NCI-H2029 treated with DMSO at 0.1 percent for 48 hours (cell line): ENCODE measurements around the gene KCNAB2.
"Not testable (repeated sequence)": the region's sequence is repeated elsewhere in the genome, so short reads cannot be mapped to it uniquely, and the experiment has no call there.

Experiments
- DNase-seq: peaks from one replicate; lab custom pipeline; 2025; lab: John Stamatoyannopoulos, UW

KCNAB2 gene

DNA sequence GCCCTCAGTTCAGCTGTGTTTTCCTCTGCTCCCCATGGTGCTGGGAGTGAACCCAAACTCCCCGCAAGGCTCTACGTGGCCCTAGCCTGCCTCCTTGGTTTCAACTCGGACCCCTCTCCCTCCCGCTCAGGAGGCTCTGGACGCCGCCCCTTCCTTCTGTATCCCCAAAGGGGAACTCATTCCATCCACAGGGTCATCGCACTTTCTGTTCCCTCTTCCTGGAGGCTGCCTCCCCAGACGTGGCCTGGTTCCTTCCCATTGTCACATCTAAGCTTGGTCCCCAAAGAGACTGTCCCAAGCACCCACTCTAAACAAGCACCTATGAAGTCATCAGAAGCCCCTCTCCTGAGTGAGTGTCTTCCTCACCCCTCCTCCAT, 10.9 kb downstream of the KCNAB2 start:
- no peak for DNase-seq

DNA sequence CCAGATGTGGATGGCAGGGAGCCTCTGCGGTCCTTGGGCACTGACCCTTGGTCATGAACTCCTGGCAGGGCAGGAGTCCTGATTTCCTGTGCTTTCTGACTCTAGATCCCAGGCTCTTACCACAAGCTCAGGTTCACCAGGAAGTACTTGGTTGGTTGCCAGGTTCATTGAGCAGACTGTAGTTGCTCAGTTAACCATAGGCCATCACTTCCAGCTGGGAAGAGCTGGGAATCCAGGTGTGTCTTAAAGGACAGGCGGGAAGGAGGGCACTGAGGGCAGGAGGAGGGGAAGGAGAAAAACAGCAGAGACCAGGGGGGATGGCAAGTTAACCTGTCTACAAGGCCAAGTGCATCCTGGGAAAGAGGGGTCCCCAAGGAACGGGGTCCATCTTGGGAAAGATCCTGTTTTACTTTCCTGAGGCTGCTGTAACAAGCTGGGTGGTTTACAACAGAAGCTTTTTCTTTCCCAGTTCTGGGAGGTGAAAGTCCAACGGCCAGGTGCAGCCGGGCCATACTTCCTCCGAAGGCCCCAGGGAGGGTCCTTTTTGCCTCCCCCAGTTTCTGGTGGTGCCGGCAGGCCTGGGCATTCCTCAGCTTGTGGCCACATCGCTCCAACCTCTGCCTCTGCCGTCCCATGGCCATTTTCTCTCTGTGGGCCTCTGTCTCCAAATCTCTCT, 11.6 kb downstream of the KCNAB2 start:
- DNase-seq: no peak

DNA sequence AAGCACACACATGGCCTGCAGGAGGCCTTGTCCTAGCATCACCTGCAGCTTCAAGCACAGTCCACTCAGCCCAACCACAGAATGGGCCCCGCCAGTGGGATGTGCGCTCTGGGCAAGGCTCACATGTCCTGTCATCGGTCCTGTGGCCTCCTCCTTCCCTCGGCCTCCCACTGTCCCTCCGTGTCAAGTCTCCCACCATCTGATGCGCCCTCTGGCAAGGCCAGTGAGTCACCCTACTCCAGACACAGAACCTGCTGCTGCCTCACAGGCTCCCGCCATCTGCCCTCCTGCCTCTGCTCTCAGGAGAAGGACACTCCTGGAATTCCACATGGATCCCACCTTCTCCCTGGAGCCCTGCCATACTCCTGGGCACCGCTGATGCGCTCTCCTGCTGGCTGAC, 14.2 kb downstream of the KCNAB2 start:
- no peak for DNase-seq

DNA sequence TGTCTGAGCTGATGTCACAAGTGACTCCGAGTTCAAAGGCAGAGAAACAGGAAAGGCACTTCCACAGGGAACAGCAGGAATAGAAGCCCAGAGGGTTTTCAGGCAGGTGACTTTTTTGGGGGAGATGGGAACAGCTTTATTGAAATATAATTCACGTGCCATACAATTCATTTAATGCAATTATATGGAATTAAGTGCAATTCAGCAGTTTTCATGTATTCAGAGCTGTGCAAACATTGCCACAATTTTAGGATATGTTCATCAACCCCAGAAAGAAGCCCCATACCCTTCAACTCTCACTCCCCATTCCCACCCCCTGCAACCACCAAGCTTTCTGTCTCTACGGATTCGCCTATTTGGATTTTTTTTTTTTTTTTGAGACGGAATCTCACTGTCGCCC, 17.0 kb downstream of the KCNAB2 start:
- DNase-seq: no peak

DNA sequence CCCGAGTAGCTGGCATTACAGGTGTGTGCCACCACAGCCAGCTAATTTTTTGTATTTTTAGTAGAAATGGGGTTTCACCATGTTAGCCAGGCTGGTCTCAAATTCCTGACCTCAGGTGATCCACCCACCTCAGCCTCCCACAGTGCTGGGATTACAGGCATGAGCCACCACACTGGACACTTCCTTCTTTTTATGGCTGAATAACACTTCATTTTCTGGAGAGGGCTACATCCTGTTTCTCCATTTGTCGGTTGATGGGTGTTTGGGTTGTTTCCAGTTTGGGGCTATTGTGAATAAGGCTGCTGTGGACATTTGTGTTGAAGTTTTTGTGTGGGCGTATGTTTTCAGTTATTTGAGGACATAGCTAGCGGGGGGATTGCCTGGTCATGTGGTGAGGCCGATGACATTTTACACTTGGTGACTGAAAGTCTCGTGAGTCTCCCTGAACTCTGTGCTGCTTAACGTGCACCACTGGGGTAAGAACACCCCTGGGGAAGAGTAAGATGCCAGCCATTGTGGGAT, 17.9 kb downstream of the KCNAB2 start:
- DNase-seq: not testable (repeated sequence)

DNA sequence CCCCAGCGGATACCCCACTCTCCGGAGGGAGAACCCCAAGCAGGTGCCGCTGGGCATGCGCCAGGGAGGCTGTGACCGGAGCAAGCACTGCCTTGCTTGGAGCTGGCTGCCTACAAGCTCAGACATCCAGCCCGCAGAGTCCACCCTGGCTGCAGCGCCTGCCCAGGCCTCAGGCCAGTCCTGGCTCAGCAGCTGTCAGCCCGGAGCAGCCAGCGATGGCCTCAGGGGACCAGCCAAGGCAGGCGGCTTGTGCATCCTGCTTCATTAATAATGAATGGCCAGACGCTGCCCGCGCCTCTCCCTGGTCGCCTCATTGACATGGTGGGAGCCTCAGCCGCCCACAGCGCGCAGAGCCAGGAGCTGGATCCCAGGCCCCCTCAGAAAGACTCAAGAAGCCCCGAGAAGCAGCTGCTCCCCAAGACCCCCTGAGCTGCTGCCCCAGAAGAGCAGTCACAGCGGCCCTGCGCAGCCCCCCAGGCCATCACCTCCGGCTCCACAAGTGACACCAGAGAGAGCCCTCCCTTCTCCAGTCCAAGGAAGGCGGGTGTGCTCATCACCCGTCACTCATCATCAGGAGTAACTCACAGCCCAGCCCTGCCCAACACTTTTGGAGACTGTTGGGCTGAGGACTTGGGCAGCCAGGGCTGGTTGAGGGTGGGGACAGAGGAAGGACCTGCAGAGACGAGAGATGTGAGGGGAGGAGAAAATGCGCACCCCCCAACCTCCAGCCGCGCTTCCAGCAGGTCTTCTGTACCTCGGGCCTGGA, 19.6 kb downstream of the KCNAB2 start:
- DNase-seq: no peak

DNA sequence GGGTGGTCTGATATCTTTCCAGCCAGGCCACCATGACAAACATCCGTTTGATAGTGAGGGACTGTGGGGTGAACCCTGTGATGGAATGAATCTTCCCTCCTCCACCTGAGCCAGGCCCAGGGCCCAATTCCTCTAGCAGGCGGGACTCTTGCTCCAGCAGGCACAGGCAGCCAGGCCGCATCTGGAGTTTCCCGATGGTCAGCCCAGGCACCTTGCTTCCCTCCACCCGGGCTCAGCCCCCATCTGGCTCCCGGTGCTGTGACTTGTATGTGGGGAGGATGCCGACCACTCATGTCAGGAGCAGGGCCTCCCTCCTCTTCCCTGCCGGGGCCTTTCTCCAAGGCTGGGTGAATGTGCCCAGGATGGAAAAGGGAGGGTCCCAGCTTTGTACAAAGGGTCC, 21.0 kb downstream of the KCNAB2 start:
- DNase-seq: no peak

DNA sequence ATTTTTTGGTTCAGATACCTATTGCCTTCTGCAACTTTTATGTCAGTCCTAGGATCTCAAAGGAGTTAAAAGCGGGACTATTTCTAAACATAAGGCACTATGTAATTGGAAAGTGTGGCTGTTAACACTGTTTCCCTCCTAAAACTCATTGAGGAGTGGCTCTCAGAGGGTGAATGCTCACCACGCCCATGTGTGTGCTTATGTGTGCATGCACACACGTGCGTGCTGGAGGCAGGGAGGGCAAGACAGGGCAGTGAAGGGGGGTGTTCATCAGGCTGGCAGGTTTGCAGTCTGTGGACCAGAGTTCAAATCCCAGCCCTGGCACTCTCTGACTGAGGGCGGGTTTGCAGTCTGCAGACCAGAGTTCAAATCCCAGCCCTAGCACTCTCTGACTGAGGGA, 22.4 kb downstream of the KCNAB2 start:
- DNase-seq: no peak

DNA sequence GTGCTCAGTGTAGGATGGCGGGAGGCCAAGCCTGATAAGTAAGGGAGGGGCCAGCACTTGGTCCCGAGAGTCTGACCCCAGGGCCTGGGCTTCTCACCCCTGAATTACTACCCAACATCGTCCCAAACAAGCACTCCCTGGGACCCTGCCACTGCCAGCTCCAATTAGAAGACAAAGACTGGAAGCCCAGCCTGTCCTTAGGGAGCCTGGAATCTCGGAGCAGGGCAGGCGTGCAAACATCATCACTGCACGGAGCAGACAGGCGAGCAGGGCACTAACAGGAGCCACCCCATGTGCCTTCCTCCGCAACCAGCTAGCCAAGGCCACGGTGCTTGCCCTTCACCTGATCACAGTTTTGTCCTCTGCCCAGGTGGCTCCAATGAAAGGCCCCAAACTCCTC, 23.2 kb downstream of the KCNAB2 start:
- DNase-seq: no peak

DNA sequence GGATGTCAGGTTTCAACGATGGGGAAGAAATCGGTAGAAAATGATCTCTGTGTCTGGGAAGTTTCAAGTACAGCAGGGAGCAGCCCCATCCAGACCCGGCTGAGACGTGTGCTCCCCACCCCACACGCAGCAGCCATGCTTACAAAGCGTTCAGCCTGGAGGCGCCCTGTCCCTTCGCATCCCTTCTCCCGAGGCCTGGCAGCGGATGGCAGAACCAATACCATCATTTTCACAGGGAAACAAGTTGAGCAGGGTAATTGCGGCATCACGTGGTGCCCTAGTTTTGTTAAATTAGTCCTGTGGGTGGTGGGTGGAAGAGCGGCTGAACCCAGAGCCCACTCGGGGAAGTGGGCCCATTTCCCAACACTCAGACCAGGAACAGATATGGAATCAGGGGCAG, 23.9 kb downstream of the KCNAB2 start:
- DNase-seq: no peak

DNA sequence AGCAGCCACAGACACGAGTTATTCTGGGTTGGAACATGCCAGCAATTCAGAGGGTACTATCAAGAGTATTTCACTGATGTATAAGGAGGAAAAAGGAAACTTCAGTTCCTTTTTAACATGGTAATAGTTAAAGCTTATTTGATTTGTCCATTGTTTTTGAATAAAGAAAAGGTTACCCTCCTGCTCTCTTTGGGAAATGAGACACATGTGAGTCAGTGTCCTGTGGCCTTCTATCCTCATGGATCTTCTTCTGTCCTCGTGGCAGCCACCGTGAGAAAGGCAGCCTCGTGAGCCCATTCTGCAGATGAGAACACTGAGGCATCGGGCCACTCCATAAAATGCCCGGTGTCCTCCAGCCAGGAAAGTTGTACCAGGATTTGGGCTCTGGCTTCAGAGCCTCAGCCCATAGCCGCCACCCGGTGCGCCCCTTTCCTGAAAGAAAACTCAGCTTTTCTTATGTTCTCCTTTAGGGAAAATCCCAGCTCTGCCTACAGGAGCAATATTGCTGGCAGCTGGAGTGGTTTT, 24.8 kb downstream of the KCNAB2 start:
- no peak for DNase-seq

DNA sequence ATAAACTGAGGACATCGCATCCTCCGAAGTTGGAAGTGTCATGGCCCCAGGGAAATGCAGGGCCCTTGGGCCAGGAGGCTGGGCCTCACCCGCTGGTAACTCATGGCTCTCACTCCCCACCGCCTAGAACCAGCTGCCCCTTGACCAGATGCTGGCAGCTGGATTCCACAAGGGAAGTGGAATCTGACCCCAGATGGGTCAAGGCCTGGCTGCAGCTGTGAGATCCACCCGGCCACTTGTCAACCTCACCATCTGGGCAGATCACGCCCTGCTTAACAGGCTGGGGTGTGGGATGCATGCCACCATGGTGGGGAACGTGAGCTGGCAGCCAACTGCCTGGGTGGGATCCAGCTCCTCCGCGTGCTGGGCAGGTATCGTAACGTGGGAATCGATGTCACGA, 25.5 kb downstream of the KCNAB2 start:
- DNase-seq: no peak

DNA sequence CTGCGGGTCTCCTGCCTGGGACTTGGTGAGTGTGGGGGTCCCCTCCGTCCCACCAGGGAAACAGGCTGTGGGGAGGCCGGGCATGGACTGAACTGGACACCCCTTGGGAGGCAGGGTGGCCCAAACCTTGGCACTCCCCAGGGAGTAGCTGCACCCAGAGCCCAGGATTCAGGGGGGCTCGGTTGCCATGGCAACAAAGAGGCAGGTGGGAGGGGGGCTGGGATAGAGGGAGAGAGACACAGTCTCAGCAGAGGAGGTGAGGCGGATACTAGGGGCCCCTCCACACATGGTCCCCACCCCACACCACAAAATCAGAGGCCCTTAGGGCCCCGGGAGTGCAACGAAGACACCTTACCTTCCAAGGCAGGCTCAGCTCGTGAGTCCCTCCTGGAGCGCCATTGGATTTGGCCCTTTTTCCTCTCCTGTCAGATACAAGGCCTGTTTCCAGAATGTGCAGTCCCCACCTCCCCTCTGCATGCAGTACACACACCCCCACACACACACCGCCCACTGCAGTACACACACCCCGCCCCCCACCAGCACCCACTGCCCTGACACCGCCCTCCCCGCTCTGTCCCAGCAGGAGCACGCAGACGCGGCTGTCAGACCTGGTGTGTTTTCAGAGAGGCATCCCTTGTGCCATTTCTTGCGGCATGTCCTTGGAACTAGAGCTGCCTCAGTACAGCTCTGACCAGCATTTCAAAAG, 27.2 kb downstream of the KCNAB2 start:
- no peak for DNase-seq

DNA sequence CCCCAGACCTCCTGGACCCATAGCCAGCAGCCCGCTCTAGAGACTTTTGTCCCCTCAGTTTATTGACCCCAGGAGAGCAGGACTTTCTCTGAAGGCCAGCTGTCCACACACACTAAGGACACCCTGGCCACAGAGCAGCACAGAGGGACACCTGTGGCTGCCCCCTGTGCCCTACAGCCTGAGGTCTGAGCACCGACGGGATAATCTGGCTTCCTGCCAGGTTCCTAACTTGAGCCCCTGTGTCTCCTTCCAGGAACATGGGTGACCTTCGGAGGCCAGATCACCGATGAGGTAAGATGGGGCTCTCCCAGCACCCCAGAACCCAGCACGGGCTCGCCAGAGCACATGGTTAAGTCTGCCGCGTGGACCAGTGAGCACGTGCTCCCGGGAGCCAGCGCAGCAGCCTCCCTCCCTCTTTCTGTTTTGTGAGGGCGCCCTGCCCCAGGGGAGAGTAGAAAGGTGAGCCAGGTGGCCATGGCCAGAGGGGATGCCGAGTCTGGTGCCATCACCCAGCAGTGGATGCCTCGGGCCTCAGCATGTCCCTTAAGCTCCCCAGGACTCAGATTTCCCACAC, 27.9 kb downstream of the KCNAB2 start:
- no peak for DNase-seq

DNA sequence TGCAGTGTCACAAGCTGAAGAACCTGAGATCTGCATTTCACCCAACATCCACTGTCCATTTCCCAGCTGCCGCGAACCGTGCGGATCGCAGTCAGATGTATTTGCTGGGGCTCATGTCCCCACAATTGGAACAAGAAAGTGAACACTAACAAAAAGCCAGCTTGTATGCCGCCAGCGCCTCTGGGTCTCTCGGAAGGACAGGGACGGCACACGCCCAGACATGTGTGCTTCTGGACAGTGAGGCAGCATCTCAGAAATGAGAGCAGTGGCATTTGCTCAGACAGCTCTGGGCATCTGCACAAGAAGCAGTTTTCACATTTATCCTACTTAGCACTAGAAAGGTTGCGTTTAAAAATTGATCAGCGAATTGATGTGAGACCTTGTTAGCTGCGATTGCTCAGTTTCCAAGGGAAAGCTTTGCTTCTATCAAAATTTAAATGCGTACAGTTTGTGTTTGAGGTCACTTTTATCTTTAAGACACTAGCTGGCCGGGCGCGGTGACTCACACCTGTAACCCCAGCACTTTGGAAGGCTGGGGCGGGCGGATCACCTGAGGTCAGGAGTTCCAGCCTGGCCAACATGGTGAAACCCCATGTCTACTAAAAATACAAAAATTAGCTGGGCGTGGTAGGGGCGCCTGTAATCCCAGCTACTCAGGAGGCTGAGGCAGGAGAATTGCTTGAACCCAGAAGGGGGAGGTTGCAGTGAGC, 28.7 kb downstream of the KCNAB2 start:
- DNase-seq: no peak

DNA sequence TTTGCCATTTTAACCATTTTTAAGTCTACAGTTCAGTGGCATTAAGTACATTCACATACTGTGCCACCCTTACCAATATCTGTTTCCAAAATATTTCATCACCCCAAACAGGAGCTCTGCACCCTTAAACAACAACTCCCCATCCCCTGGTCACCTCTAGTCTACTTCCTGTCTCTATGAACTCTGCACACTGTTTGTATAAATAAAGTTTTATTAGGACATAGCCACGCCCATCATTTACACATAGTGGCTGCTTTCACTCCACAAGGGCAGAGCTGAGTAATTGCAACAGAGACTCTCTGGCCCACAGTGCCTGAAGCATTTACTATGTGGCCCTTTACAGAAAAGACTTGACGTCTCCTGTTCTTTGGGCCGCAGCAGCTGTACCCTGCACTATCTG, 30.1 kb downstream of the KCNAB2 start:
- no peak for DNase-seq

DNA sequence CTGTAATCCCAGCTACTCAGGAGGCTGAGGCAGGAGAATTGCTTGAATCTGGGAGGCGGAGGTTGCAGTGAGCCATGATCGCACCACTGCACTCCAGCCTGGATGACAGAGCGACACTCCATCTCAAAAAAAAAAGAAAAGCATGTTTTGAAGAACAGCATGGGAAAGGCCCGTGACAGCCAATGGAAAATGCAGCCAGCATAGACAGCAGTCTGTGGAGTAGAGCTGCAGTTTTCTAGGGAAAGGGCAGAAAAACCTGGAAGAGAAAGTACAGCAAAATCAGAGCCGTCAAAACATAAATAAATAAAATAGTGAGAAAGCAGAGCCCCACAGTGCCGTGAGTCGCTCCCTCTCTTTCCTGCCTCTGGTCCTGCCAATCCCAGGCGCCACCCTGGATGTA, 31.4 kb downstream of the KCNAB2 start:
- DNase-seq: not testable (repeated sequence)

DNA sequence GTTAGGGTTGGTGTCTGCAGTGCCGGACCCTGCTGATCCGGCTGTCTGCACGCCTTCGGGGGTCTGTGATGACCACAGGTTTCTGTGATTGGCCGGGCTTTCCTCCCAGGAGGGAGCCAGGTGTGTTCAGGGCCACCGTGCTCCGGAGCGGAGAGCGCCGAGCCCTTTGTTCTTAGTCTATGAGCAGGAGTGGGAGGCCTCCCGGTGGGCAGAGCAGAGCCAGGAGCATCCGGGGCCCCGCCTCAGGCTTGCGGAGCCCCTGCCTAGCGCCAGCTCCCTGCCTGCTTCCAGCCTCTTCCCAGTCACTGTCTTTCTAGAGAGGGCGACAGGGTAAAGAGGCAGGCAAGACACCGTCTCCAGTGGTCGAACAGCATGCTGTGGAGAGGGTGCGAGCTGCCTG, 31.8 kb downstream of the KCNAB2 start:
- DNase-seq: no peak

DNA sequence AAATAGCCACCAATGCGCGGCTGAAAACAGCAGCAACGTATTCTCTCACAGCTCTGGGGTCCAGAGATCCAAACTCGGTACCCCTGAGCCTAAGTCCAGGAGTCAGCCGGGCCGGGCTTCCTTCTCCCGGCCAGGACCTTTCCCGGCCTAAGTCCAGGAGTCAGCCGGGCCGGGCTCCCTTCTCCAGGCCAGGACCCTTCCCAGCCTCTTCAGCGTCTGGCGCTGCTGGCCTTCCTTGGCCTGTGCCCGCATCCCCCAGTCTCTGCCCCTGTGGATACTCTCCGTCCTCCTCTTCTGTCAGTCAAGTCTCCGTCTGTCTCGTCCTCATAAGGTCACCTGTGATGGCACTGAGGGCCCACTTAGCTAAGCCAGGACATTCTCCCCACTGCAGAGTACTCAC, 32.2 kb downstream of the KCNAB2 start:
- DNase-seq: no peak

DNA sequence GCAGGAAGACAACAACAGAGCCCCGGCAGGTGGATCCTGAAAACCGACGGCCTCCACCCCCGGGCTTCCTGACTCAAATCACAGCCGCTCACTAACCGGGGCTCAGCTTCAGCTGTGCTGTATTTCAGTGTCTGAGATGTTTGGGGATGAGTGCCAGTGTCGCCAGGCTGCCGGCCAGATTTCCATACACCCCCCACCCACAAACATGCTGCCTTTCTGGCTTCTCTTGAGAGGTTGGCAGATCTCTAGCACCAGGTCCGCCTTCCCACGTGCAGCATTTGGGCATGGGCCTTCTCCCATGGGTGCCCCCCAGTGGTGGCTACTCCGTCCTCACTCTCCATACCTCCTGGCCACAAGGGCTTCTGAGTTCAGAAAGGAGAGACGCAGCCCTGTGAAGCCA, 34.8 kb downstream of the KCNAB2 start:
- no peak for DNase-seq

DNA sequence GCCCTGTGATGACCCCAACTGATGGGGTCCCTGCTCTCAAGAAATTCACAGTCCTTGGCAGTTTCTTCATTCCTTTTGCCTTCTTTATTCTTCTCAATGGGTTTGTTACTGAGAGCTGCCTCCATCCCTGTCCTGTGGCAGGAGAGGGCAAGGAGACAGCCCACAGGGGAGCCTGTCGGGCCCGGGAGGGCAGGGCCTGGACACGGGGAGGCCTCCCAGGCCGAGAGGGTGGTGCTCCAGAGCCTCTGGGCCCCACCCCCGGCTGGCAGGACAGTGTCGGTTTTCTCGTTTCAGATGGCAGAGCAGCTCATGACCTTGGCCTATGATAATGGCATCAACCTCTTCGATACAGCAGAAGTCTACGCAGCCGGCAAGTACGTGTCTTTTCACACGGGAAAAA, 36.2 kb downstream of the KCNAB2 start:
- DNase-seq: no peak

DNA sequence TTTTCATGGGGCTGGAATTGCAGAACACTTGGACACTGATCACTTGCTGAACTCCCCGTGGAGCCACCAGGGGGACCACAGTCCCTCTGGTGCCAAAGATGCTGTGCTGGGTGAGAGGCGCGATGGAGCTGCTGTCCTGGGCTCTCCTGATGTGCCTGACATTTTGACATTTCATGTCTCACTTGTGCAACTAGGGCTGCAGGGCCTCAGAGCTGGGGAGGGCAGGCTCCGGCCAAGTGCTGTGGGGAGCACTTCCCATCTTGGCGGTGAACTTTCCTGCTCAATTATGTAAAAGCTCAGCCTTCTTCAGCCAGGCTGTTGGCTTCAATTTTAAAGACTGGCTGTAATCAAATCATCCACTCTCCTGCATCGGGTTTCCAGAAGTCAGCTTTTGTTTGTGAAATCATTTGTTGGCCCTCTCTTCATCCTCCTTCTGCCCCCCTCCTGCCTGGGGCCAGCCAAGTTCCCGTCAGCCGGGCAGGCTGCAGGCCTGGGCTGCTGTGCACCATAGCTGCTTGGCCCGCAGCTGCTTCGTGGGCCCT, 36.8 kb downstream of the KCNAB2 start:
- DNase-seq: no peak
